ENCODE data around the gene ACRBP.

Gene ACRBP

DNA sequence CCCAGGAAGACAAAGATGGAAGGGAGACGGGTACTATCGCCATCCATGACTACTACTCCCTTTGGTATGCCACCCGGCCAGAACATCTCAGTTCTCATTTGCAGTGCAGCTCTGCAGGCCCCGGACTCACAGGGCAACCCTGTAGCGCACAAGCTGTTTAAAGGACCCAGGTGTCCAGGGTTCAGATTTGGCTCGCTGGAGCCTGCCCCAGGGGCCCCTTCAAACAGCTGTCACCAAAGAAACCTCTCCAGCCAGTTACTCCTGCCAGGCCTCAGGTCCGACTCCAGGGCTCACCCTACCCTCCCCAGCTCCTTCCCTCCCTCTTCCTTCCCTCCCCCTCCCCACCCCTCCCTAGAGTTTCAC lies 34.6 kb downstream of the ACRBP start:
- Histone ChIP-seq H3K4me1 (ENCODE audit: insufficient read depth, low read length) (peaks cover 42% of the 10 kb centered on the region), H3K79me2 (ENCODE audit: insufficient read depth, low read length) (no peaks in the 10 kb centered on the region), H3K4me3 (ENCODE audit: low read depth in 1 of 2, low read length in 2 of 2) (peak overlapping the region in 1 of 2 experiments; percentile 33; a peak in 1 of 4 replicates), H3K27ac (ENCODE audit: low read length) (peak overlapping the region; percentile 98), H3K27me3 (ENCODE audit: insufficient read depth, low read length, poor library complexity) (no peaks in the 10 kb centered on the region), H4K20me1 (ENCODE audit: insufficient read depth, low read length) (no peaks in the 10 kb centered on the region), H3K36me3 (ENCODE audit: insufficient read depth, low read length) (no peaks in the 10 kb centered on the region), H2AFZ (ENCODE audit: low read depth, low read length) (peak overlapping the region; percentile 37; the same call in 1 of the 2 replicates), H3K9ac (ENCODE audit: low read depth, low read length) (peak overlapping the region; percentile 71), H3K4me2 (ENCODE audit: insufficient read depth, low read length) (peak overlapping the region; percentile 67), H3K9me3 (ENCODE audit: insufficient read depth, low read length, severe bottlenecking) (no peaks in the 10 kb centered on the region)
- DNase-seq, result no peak
- TF ChIP-seq EZH2 (IDR thresholded peaks at IDR 0.05; ENCODE audit: borderline replicate concordance, low read depth, low read length, severe bottlenecking), result no peak
- TF ChIP-seq, protein P1, sequence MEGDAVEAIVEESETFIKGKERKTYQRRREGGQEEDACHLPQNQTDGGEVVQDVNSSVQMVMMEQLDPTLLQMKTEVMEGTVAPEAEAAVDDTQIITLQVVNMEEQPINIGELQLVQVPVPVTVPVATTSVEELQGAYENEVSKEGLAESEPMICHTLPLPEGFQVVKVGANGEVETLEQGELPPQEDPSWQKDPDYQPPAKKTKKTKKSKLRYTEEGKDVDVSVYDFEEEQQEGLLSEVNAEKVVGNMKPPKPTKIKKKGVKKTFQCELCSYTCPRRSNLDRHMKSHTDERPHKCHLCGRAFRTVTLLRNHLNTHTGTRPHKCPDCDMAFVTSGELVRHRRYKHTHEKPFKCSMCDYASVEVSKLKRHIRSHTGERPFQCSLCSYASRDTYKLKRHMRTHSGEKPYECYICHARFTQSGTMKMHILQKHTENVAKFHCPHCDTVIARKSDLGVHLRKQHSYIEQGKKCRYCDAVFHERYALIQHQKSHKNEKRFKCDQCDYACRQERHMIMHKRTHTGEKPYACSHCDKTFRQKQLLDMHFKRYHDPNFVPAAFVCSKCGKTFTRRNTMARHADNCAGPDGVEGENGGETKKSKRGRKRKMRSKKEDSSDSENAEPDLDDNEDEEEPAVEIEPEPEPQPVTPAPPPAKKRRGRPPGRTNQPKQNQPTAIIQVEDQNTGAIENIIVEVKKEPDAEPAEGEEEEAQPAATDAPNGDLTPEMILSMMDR (IDR thresholded peaks at IDR 0.05; ENCODE audit: borderline replicate concordance, extremely low read depth, low read length, poor library complexity, severe bottlenecking), result no peak
- ATAC-seq (ENCODE audit: insufficient read depth, low read depth), result no peak

DNA sequence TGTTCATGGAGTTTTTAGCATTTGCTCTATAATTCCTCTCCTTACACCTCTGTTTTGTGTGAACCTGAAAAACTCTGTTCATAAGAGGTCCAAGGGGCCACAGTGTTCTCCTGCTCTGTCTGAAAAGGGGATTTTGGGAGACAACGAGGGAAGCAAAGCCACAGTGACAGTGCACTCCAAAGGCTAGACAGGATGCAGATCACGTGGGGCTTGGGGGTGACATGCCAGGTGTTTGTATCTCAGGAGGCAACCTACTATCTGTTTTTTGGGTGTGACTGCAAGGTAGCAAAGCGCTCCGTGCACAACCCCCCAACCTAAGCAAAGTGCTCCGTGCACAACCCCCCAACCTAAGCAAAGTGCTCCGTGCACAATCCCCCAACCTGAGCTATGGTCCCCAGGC lies 35.0 kb downstream of the ACRBP start:
- no peaks in the 10 kb centered on the region for H4K20me1 ChIP-seq (ENCODE audit: insufficient read depth, low read length)
- peak overlapping the region; percentile 71 for H3K9ac ChIP-seq (ENCODE audit: low read depth, low read length)
- no peaks in the 10 kb centered on the region for H3K27me3 ChIP-seq (ENCODE audit: insufficient read depth, low read length, poor library complexity)
- DNase-seq, result peak; percentile 62
- peak overlapping the region in 1 of 2 experiments; percentile 33; a peak in 1 of 4 replicates for H3K4me3 ChIP-seq (ENCODE audit: low read depth in 1 of 2, low read length in 2 of 2)
- no peaks in the 10 kb centered on the region for H3K36me3 ChIP-seq (ENCODE audit: insufficient read depth, low read length)
- ATAC-seq (ENCODE audit: insufficient read depth, low read depth), result no peak
- H2AFZ ChIP-seq (ENCODE audit: low read depth, low read length), result peak overlapping the region; percentile 37
- H3K9me3 ChIP-seq (ENCODE audit: insufficient read depth, low read length, severe bottlenecking), result no peaks in the 10 kb centered on the region
- no peak for TF ChIP-seq EZH2 (IDR thresholded peaks at IDR 0.05; ENCODE audit: borderline replicate concordance, low read depth, low read length, severe bottlenecking)
- TF ChIP-seq, protein P1 (IDR thresholded peaks at IDR 0.05; ENCODE audit: borderline replicate concordance, extremely low read depth, low read length, poor library complexity, severe bottlenecking), result no peak
- no peaks in the 10 kb centered on the region for H3K79me2 ChIP-seq (ENCODE audit: insufficient read depth, low read length)
- H3K27ac ChIP-seq (ENCODE audit: low read length), result peak overlapping the region; percentile 98
- peaks cover 44% of the 10 kb centered on the region for H3K4me1 ChIP-seq (ENCODE audit: insufficient read depth, low read length)
- H3K4me2 ChIP-seq (ENCODE audit: insufficient read depth, low read length), result peak overlapping the region; percentile 67

DNA sequence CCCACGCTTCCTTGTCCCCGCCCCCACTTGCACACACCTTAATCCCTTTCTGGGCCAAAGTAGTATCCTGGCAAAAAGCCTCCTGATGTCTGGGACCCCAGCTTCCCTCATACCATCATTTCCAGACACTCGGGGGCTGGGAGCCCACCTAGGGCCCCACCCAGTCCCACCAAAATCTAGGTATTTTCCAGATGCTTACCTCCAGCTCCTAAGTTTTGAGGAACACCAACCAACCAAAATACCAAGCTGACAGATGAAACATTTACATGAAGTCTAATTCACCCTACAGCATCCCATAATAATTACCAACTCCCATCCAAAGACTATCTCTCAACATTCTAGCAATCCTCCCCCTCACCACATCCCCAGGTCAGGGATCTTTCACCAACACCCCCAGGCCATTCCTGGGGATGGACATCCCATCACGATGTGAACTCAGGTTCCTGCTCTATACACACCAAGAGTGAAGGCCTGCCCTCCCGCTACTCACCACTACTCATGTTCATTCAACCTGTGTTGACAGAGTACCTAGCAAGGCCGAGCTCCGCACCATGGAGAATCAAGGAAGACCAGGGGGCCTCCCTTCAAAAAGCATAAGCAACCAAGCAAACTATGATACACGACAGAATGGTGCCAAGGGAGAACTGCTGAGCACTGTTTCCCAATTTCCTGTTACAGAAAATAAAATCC lies 38.5 kb downstream of the ACRBP start:
- Histone ChIP-seq H3K9me3 (ENCODE audit: insufficient read depth, low read length, severe bottlenecking) (no peaks in the 10 kb centered on the region), H3K9ac (ENCODE audit: low read depth, low read length) (no peak overlapping the region), H3K27me3 (ENCODE audit: insufficient read depth, low read length, poor library complexity) (no peaks in the 10 kb centered on the region), H3K4me3 (ENCODE audit: low read depth in 1 of 2, low read length in 2 of 2) (no peak overlapping the region), H3K27ac (ENCODE audit: low read length) (peak overlapping the region; percentile 78), H3K4me2 (ENCODE audit: insufficient read depth, low read length) (no peak overlapping the region), H2AFZ (ENCODE audit: low read depth, low read length) (no peak overlapping the region), H3K79me2 (ENCODE audit: insufficient read depth, low read length) (peaks cover 32% of the 10 kb centered on the region), H3K36me3 (ENCODE audit: insufficient read depth, low read length) (peaks cover 25% of the 10 kb centered on the region), H4K20me1 (ENCODE audit: insufficient read depth, low read length) (peaks cover 25% of the 10 kb centered on the region), H3K4me1 (ENCODE audit: insufficient read depth, low read length) (peaks cover 62% of the 10 kb centered on the region)
- ATAC-seq (ENCODE audit: insufficient read depth, low read depth) (no peak), DNase-seq (peak; percentile 29)
- TF ChIP-seq EZH2 (IDR thresholded peaks at IDR 0.05; ENCODE audit: borderline replicate concordance, low read depth, low read length, severe bottlenecking), result no peak
- TF ChIP-seq, protein P1 (IDR thresholded peaks at IDR 0.05; ENCODE audit: borderline replicate concordance, extremely low read depth, low read length, poor library complexity, severe bottlenecking), result no peak

All from DND-41 (cell line).